GM18519 (cell line): ENCODE data around the gene BZW2.

Experiments
- ATAC-seq: cut with Tn5 transposase; IDR thresholded peaks from one replicate; pipeline ENCODE4 v1.9.1; 2021; ENCODE audit warnings: mild to moderate bottlenecking, moderate library complexity; ENCODE audit not compliant: unreplicated experiment, low FRiP score

Gene BZW2

DNA sequence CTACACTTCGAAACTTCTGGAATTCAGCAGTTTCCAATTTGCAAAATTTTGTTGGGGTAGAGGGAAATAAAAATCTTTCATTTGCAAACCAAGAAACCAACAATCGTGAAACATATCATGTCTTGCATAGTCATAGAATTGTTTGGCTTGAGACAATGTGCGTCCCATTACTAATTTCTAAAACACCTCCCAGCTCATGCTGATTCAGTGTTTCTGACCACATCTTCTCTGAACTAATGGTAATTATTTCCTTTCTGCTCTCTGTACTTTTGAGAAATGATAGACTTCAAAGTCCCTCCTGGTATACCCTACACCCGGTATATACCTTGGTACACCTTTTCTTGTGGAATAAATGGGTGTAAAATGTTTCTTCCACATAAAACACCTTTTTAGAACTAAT is 65.7 kb downstream of the BZW2 start:
- no peak for ATAC-seq

DNA sequence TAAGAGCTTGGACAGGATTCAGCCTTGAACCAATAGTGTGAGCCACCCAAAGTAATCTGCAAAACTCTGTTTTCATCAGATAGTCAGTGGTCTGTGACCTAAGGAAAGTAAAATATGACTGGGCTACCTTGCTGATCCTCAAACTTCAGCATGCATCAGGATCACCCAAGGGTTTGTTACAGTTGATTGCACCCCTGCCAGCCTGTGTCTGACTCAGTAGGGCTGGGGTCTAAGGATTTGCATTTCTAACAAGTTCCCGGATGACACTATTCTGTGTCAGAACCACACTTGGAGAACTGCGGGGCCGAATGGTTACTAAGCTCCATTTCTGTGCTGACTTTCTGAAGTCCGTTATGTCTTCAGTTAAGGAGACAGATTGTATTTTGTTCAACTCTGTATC is 66.9 kb downstream of the BZW2 start:
- ATAC-seq = no peak

DNA sequence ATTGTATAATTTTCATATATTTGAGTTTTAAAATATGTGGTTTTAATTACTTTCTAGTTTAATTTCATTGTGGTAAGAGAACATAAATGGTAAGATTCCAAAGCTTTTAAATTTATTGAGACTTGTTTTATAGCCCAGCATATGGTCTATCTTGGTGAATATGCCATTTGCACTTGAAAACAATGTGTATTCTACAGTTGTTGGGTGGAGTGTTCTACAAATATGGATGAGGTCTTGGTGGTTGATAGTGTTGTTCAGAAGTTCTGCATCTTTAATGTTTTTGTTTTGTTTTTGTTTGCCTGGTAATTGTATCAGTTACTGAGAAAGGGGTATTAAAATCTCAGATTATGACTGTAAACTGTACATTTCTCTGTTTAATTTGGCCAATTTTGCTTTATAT is 69.9 kb downstream of the BZW2 start:
- no peak for ATAC-seq

DNA sequence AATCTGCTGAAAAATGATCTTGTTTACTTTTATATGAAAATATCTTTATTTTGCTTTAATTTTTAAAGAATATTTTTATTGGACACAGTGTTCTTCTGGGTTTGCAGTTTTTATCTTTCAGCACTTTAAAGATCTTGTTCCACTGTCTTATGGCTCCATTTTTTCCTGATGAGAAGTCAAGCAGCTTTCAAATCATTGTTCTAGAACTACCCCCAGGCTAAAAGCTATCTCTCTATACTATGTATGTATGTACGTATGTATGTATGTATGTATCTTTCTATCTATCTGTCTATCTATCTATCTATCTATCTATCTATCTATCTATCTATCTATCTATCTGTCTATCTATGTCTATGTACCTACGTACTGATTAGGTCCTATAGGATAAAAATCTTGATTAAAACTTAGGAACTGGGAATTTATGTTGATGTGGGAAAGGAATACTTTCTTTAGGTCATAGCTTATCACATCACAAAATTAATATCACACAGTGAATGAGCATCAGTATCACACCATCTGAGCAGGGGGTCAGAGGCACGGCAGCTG is 72.2 kb downstream of the BZW2 start:
- ATAC-seq = no peak

DNA sequence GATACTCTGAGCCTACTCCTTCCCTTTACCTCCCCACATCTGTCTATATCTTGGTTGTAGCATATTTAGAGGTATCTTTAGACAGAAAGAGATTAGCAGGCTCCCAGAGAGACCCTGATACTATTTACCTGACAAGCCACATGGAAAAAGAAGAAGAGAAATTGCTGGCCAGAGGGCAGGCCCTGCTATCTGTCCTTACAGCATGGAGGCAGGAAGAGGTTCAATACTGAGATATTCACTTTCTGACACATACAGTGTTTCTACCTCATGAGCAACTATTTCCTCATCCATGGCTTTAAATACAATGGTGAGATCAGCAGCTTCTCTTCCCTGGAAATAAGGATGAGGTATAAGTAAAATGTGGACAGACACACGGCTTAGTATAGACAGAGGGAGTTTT is 73.7 kb downstream of the BZW2 start:
- no peak for ATAC-seq

DNA sequence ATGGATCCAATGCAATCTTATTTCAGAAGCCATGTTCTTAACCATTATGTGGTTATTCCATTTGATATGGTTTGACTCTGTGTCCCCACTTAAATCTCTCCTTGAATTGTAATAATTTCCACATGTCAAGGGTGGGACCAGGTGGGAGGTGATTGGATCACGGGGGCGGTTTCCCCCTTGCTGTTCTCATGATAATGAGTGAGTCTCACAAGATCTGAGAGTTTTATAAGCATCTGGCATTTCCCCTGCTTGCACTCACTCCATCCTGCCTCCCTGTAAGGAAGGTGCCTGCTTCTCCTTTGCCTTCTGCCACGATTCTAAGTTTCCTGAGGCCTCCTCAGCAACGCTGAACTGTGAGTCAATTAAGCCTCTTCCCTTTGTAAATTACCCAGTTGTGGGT is 75.6 kb downstream of the BZW2 start:
- ATAC-seq = no peak

DNA sequence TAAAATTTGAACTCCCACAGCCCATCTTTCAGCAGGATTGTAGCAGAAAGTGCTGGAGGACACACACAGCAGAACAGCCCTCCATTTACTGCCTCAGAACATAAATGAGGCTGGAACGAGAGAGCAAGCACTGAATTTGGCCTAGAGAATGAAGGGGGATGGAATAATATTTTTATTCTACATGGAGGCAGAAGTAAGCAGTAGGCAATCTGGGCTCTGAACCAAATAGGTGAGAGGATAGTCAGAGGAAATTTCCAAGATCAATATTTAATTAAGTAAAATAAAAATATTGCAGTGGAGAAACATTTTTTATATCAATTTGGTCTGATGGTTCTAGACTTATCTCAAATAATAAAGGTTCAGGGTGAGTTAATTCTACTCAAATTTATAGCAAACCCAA is 78.4 kb downstream of the BZW2 start:
- ATAC-seq = no peak

DNA sequence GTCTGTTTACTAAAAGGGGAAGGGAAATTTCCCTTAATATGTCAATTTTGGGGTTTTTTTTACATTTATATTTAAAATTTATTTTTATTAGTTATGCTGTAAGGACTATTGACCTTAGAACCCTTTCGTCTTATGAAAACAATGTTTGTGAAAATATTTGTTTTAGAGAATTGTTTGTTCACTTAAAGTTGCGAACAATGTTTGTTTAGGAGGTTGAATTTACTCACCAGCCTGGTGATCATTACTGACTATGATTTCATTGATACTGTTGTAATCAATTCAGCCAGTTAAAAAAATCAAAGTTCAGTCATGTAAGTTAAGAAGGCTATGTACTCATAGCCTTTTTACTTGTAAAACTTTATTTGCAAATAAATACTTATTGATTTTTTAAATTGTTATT is 80.2 kb downstream of the BZW2 start:
- no peak for ATAC-seq

DNA sequence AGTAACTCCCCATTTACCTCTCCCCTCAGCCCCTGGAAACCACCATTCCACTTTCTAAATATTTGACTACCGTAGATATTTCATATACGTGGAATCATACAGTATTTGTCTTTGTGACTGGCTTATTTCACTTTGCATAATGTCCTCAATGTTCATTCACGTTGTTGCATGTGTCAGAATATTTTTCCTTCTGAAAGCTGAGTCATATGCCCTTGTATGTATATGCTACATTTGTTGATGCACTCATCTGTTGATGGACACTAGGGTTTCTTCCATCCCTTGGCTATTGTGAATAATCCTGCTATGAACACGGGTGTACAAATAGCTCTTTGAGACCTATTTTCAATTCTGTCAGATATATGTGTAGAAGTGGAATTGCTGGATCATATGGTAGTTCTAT is 81.8 kb downstream of the BZW2 start:
- ATAC-seq = no peak

DNA sequence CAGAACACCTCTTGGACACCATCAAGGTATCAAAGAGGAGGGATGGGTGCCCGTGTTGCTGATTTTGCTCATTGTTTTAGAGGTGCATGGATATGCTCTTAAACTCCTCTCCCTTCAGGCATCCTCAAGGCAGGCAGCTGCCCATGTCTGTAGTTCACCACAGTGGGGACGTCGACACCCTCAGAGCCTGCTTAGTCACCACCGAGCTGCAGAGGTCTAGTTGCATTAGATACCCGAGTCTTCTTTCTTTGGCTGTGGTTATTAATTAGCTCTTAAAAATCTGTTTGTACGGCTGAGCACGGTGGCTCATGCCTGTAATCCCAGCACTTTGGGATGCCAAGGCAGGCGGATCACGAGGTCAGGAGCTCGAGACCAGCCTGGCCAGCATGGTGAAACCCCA is 82.8 kb downstream of the BZW2 start:
- no peak for ATAC-seq

DNA sequence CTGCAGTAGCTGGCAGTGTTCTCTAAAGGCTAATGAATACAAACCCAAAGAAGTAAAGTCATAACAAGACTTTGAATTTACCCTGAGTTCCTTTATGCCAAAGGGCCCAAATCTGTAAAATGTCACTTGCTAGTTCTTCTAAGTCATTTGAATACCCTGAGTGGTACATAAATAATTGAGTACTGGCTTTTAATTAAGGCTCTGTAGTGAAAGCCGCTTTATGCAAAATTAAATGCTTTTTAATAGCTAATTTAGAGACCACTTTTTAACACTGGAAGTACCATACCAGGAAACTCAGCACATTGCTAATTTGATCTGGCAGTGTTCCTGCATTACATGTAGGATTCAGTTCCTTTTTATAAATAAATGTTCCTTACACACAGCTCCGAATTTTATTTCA is 83.6 kb downstream of the BZW2 start:
- ATAC-seq = no peak

DNA sequence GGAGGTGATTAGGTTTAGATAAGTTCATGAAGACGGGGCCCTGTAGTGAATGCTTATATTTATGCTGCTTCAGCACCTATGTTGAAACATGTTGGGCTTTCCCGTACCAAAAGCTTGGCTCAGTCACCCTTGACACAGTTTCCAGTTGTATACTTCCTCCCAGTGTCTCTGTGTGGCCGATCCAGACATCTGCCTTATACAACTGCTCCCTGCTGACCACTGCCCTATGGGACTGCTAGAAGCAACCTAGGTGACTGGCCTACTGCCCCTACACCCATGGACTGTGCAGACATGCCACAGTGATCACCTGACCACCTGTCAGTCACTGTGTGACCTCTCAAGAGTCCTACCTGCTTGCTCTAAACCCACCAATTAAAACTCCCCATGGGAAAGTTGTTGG is 85.0 kb downstream of the BZW2 start:
- no peak for ATAC-seq

DNA sequence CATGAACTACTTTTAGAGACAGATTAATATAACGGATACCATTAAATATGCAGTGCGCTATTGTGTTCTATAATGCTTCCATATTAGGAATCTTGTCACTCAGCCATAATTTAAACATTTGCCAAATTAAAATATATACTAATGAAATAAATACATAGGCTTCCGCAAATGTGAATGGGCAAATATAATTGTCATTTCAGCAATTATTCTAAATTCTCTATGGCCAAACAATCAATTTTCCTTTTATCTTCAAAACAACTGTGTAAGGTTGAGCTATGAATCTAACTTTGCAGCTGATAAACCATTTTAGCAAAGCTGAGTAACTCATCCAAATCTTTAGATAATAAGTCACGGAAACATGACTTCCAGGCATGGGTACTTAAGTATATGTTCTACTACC is 86.8 kb downstream of the BZW2 start:
- ATAC-seq = no peak

DNA sequence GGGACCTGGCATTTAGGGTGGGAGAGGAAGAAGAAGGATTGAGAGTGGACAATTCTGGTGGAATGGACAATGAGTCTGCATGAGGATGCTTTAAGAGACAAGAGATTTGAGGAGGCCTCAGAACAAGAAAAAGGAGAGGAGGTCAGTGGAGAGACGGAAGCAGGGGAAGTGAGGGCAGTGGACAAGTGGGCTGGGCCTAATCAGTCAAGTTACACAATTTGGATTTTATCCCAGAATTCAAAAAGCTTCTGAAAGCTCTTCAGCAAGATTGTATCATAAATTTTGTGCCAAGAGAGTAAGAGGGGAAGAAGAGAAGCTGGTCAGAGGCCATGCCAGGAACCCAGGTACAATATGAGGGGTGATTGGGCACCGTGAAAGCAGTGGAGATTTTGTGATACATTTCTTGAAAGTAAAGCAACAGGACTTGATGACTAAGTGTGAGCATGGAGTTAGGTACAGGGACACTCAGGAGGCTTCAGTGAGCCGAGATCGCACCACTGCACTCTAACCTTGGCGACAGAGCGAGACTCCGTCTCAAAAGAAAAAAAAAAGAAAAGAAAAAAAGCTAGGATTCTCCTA is 88.3 kb downstream of the BZW2 start:
- no peak for ATAC-seq

DNA sequence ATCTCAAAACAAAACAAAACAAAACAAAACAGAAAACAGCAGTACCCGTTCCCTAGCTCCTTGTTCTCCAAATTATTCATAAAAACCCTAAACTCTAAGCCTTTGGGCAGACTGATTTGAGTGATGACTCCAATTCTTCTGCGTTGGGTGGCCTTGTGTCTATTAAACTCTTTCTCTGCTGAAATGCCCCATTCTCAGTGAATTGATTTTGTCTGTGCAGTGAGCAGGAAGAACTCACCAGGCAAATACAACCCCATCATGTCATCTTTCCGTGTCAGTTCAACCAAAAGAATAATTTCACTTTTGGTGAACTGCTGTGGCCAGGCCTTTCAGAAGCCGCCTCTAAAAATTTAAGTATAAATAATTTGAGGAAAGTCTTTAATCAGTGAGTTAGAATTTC is 89.0 kb downstream of the BZW2 start:
- ATAC-seq = no peak

DNA sequence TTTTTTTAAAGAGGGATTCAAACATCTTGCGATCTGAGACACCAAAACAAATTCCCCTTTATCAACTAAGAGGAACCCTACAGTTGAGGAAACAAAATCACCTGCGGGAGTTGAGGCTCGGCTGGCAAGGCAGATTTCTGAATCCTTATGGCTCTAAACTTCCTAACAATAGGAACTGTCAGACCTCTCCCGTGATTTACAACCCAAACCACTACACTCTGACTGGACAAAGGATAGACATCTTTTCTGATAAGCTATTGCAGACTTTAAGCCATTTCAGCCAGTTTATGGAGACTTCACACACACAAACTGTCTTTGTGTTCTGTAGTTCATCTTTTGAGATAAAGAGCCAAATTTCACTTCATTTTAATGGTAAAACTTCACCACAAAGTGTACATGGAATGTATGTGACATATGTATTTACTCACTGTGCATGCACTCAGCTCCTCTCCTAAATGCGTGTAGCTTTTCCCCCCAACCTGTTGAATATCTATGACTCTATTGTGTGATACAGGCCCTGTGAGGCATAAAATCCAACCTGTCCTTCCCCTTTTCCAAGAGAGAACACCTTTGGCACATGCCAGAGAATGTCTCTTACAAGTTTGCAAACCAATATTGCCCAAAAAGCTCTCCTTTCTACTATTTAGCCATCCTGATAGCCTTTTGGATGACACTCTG is 92.2 kb downstream of the BZW2 start:
- no peak for ATAC-seq

DNA sequence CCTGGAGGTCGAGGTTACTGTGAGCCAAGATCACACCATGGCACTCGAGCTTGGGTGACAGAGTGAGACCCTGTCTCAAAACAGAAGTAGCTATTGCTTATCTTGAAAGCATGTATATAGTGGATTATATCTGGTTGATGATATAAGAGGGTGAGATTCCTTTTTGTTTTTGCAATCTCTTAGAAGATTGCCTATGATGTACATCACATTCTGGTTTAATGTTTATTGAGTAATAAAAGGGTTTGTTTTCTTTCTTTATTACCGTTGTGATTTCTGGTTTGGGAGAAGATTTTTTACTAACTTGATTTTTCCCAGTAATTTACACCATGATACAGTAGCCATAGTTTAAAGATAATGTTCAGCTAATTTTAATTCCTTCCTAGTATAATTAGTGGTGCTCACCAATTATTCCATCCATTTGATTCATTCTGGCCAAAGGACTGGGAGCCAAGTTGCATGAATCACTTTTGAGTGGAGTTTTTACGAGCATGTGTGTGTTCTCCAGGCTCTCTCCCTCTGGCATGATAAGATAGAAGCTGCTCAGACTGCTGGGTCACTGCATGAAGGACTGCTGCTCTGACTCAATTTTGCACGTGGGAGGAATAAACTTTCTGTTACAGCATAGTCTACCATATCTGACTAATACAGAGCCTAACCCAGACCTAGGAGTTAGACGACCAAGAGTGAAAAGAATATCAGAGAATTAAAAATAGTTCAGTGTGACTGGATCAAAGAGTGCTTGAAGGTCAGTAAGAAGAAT is 94.1 kb downstream of the BZW2 start:
- no peak for ATAC-seq

DNA sequence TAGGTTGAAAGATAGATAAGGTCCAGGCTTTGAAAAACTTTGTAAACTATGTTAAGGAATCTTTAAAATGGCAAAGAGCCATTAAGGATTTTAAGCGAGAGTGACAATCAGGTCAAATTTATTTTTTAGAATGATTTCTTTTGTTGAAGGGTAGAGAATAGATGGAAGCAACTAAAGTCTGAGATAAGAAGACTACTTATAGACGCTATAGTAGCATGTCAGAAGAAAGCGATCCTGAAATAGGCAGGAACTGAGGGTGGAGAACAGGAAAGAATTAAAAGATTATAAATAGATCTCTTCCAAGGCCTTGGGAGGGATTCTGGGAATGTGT is 94.6 kb downstream of the BZW2 start:
- ATAC-seq = no peak

DNA sequence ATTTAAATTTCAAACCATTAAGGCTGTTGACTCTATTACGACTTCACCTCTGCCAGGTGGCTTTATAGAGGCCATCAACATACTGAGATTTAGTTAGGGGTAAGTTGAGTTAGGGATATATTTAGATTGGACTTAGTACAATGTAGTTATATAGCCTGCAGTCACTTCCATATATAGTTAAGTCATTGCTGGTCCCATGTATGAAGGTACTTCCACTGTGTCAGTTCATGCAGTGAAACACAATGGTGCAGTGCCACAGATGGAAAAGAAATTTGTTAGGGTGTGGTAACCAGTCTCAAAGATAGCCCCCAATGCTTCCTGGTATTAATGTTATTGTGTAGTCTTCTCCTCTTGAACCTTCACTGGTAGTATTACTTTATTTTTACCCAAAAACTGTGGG is 95.0 kb downstream of the BZW2 start:
- no peak for ATAC-seq

DNA sequence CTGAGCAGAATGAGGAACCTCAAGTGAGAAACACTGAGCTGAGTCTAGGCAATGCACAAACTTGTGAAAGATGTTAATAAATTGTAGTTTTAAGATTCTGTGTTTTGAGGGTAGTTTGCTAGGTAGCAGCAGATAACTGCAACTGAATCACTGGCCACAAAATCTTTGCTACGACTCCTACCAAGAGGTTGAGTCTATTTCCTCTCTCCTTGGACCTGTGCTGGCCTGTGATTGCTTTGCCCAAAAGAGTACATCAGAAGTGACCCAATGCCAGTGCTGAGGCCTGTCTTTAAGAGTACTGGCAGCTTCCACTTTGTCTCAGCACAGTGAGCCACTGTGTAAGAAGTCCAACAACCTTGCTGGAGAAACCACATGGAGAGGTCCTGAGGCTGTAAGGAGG is 95.7 kb downstream of the BZW2 start:
- ATAC-seq = no peak

DNA sequence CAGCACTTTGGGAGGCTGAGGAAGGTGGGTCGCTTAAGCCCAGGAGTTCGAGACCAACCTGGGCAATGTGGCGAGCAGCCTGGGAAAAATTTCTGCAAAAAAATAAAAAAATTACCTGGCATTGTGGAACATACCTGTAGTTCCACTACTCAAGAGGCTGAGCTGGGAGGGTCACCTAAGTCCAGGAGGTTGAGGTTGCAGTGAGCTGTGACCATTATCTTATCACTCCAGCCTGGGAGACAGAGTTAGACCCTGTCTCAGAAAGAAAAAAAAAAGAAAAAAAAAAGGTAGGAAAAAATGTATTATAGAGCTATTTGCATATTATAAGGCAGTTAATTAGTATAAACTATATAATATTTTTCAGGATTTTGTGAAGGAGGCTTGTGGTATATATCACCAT is 96.6 kb downstream of the BZW2 start:
- no peak for ATAC-seq

DNA sequence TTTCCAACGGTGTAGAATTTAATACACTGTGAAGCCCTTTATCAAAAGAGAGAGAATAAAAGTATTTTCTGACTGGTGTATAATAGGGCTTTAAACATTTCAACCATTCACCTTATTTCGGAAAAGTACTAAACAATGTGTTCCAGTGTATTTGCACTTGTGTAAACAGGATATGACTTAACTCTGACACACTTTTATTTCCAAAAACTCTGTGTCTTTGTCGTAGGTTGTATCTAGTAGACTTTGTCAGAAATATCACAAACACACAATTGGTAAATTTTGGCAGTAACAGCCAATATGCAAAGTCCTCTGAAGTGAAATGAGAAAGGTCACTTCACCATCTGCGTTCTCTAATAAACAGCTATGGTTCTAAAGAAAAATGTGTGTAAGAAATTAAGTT is 97.3 kb downstream of the BZW2 start:
- ATAC-seq = no peak
